Astrocyte (in vitro differentiated cells and primary cell): Measurements from ENCODE around the gene BTG2.

Experiments
- CTCF ChIP-seq: IDR thresholded peaks from 2 replicates; pipeline ENCODE4 v1.5.1; 2011; ENCODE audit warnings: low read depth, mild to moderate bottlenecking, inconsistent platforms, low read length, moderate library complexity; ENCODE audit not compliant: insufficient read depth
- EZH2 ChIP-seq: IDR thresholded peaks from 2 replicates; pipeline ENCODE4 v1.6.1; 2012; ENCODE audit warnings: mild to moderate bottlenecking, low read length, inconsistent platforms; ENCODE audit not compliant: insufficient read depth

- TF ChIP-seq CTCF (no peak), EZH2 (no peak)
These were observed 18.0 kb upstream of the BTG2 start for GRCh38 chr1:203287109-203287893.
